HCT116 (cell line): Measurements from ENCODE around the gene NMB. TPM values are rescaled to one million over a fixed set of nuclear protein-coding genes. Genes with fewer than 3 reads are reported as not detected.
A peak's percentile ranks its signal among the peaks of the same experiment; 100 is the strongest.

Experiments used
- ATAC-seq: fragments of 200-7000 bp; cut with Tn5 transposase; 2 replicates; pipeline ENCODE4 v1.9.1; 2020; ENCODE audit warnings: mild to moderate bottlenecking, moderate library complexity
- BruUV-seq: library from RNA; stranded (reverse); fragments of 400-500 nt; replicated peaks from 2 replicates; lab custom pipeline; 2021; lab: Mats Ljungman, UMichigan
- CTCF ChIA-PET: fragments of 300-600 bp; sonication (Branson Sonifier 250); formaldehyde crosslinking; loops from one replicate; lab custom pipeline; 2021; ENCODE audit warnings: antibody characterized with exemption; lab: Charles Lee
- POLR2A ChIA-PET: fragments of 300-600, 350-600 bp; sonication (Branson Sonifier 250); formaldehyde crosslinking; loops from one replicate; lab custom pipeline; 2021; ENCODE audit warnings: antibody characterized with exemption; lab: Charles Lee
- RAD21 ChIA-PET, 2 experiments: fragments of 300-600 bp; sonication (Branson Sonifier 250); formaldehyde crosslinking; loops; one replicate each; lab custom pipeline; 2023; ENCODE audit warnings: low total read pairs in 2 of 2; ENCODE audit not compliant: uncharacterized antibody in 2 of 2, unreplicated experiment in 2 of 2, low non-redundant PET in 1 of 2; lab: Charles Lee
- DNase-seq: peaks from one replicate; pipeline ENCODE4 v3.0.0-alpha.2; 2010; ENCODE audit warnings: low read depth, low spot score
- H2AFZ ChIP-seq: fragments of 200-600 bp; shearing (Covaris generic), sonication (generic); 2 replicates; pipeline ENCODE4 v1.6.1; 2017; ENCODE audit warnings: low read depth, mixed run types, mixed read lengths, antibody characterized with exemption, low read length; ENCODE audit not compliant: poor library complexity, severe bottlenecking
- H3K27ac ChIP-seq: 2 replicates; pipeline ENCODE4 v1.5.1; 2012; ENCODE audit warnings: low read depth, low read length
- H3K27me3 ChIP-seq: fragments of 200-600 bp; sonication (generic); 2 replicates; pipeline ENCODE4 v1.6.1; 2016; ENCODE audit warnings: mixed run types, low read length, mixed read lengths; ENCODE audit not compliant: insufficient read depth
- H3K36me3 ChIP-seq, 2 experiments: fragments of 200-500 bp in 1 of 2; fragments of 200-600 bp in 1 of 2; sonication (Bioruptor generic) in 1 of 2; sonication (generic) in 1 of 2; 2 replicates each; pipeline versions ENCODE4 v1.5.1 to v1.6.1; 2014 to 2016; ENCODE audit warnings: low read length in 2 of 2, inconsistent platforms in 1 of 2, mixed read lengths in 1 of 2, mixed run types in 1 of 2; ENCODE audit not compliant: insufficient read depth in 2 of 2, control insufficient read depth in 1 of 2
- H3K4me1 ChIP-seq, 2 experiments: fragments of 200-600 bp in 1 of 2; sonication (generic) in 1 of 2; 2 replicates each; pipeline versions ENCODE4 v1.5.1 to v1.6.1; 2012 to 2017; ENCODE audit warnings: low read length in 2 of 2, inconsistent platforms in 1 of 2, mild to moderate bottlenecking in 1 of 2, mixed read lengths in 1 of 2, mixed run types in 1 of 2, moderate library complexity in 1 of 2; ENCODE audit not compliant: insufficient read depth in 2 of 2, control insufficient read depth in 1 of 2
- H3K4me2 ChIP-seq: fragments of 200-600 bp; sonication (generic); 2 replicates; pipeline ENCODE4 v1.6.1; 2017; ENCODE audit warnings: mixed run types, low read length, mixed read lengths
- H3K4me3 ChIP-seq, 2 experiments: fragments of 200-600 bp in 1 of 2; sonication (generic) in 1 of 2; replicated peaks in 1 of 2; 2 replicates each; pipeline ENCODE4 v1.5.1; 2011 to 2016; ENCODE audit warnings: low read length in 2 of 2, control low read depth in 1 of 2, low read depth in 1 of 2, mild to moderate bottlenecking in 1 of 2, mixed read lengths in 1 of 2, mixed run types in 1 of 2
- H3K79me2 ChIP-seq: fragments of 200-600 bp; sonication (generic); 2 replicates; pipeline ENCODE4 v1.6.1; 2017; ENCODE audit warnings: mild to moderate bottlenecking, mixed run types, low read length, moderate library complexity, mixed read lengths; ENCODE audit not compliant: insufficient read depth
- H3K9ac ChIP-seq: fragments of 200-600 bp; sonication (generic); 2 replicates; pipeline ENCODE4 v1.6.1; 2016; ENCODE audit warnings: low read length, mixed read lengths
- H3K9me2 ChIP-seq: fragments of 200-600 bp; sonication (generic), shearing (Covaris generic); 2 replicates; pipeline ENCODE4 v1.6.1; 2017; ENCODE audit warnings: mixed run types, mild to moderate bottlenecking, moderate library complexity; ENCODE audit not compliant: insufficient read depth
- H3K9me3 ChIP-seq, 2 experiments: fragments of 200-500 bp in 1 of 2; fragments of 200-600 bp in 1 of 2; sonication (Bioruptor generic) in 1 of 2; sonication (generic) in 1 of 2; 2 replicates each; pipeline ENCODE4 v1.6.1; 2014 to 2017; ENCODE audit warnings: low read length in 2 of 2, mixed read lengths in 2 of 2, inconsistent platforms in 1 of 2, low read depth in 1 of 2, mild to moderate bottlenecking in 1 of 2, mixed run types in 1 of 2, moderate library complexity in 1 of 2; ENCODE audit not compliant: control insufficient read depth in 1 of 2, insufficient read depth in 1 of 2
- H4K20me1 ChIP-seq: fragments of 200-600 bp; sonication (generic), shearing (Covaris generic); 2 replicates; pipeline ENCODE4 v1.6.1; 2017; ENCODE audit warnings: mixed run types, mild to moderate bottlenecking, moderate library complexity; ENCODE audit not compliant: insufficient read depth
- CEBPB ChIP-seq: IDR thresholded peaks from 2 replicates; pipeline ENCODE4 v1.6.1; 2012; ENCODE audit warnings: low read depth
- EGR1 ChIP-seq: IDR thresholded peaks from 2 replicates; pipeline ENCODE4 v1.6.1; 2012; ENCODE audit warnings: low read depth
- ELF1 ChIP-seq: IDR thresholded peaks from 2 replicates; pipeline ENCODE4 v1.6.1; 2012; ENCODE audit warnings: low read depth, borderline replicate concordance
- EZH2 ChIP-seq: fragments of 200-600 bp; sonication (generic); IDR thresholded peaks from 2 replicates; pipeline ENCODE4 v1.6.1; 2017; ENCODE audit warnings: antibody characterized with exemption, mixed run types
- JUND ChIP-seq: IDR thresholded peaks from 2 replicates; pipeline ENCODE4 v1.6.1; 2012
- SP1 ChIP-seq: IDR thresholded peaks from 2 replicates; pipeline ENCODE4 v1.6.1; 2012; ENCODE audit warnings: low read depth
- SRF ChIP-seq: IDR thresholded peaks from 2 replicates; pipeline ENCODE4 v1.6.1; 2012; ENCODE audit warnings: low read depth
- TCF7L2 ChIP-seq: IDR thresholded peaks from 2 replicates; pipeline ENCODE4 v1.7.0; 2011; ENCODE audit warnings: borderline replicate concordance, inconsistent platforms; ENCODE audit not compliant: insufficient read depth, insufficient read length; ENCODE audit errors: extremely low read depth
- YY1 ChIP-seq: IDR thresholded peaks from 2 replicates; pipeline ENCODE4 v1.6.1; 2011; ENCODE audit warnings: low read length, low read depth, moderate library complexity, mild to moderate bottlenecking; ENCODE audit not compliant: insufficient replicate concordance; ENCODE audit errors: extremely low read depth
- ZNF274 ChIP-seq: fragments of 200-500 bp; sonication (Bioruptor generic); IDR thresholded peaks from 2 replicates; pipeline ENCODE4 v1.6.1; 2014; ENCODE audit warnings: mild to moderate bottlenecking, low read depth, low read length, inconsistent platforms
- intact Hi-C: fragments of 100-400 bp; cut with micrococcal nuclease; formaldehyde crosslinking; loops from 2 replicates; pipeline ENCODE4 v1.10.0; 2022
- total RNA-seq: library from RNA; stranded (reverse); gene quantifications from one replicate; pipeline ENCODE4 v1.2.1, GENCODE V29; 2021; ENCODE audit not compliant: unreplicated experiment

NMB gene
- total RNA-seq, 1 experiment from 2014 or later = 9.8 TPM

- Histone ChIP-seq H3K9ac (peak overlapping the region; percentile 59), H3K27me3 (no peaks in the 10 kb centered on the region), H3K9me3 (no peaks in the 10 kb centered on the region), H3K36me3 (peaks cover under 1 to 2% of the 10 kb centered on the region in 2 experiments; a peak in 2 of 4 replicates), H3K4me2 (peak overlapping the region; percentile 75), H3K79me2 (peaks cover 14% of the 10 kb centered on the region), H3K4me1 (peaks cover 19 to 38% of the 10 kb centered on the region in 2 experiments), H3K4me3 (peak overlapping the region; percentile 31 to 56), H3K9me2 (no peaks in the 10 kb centered on the region), H2AFZ (no peak overlapping the region), H3K27ac (peak overlapping the region; percentile 58; the same call in 1 of the 2 replicates), H4K20me1 (no peaks in the 10 kb centered on the region)
- no peak for DNase-seq
- TF ChIP-seq EZH2 (no peak), ZNF274 (no peak), EGR1 (no peak)
- ChIA-PET RAD21 (no interaction called here), CTCF (no interaction called here), POLR2A (no interaction called here)
- intact Hi-C loops = loop anchor here (10.0 kb wide), 1 partner anchor 117 kb away; no protein-coding TSS in a partner anchor
- ATAC-seq = no peak
- no TSS peak for BruUV-seq
Measured at GRCh38 chr15:84657748-84658079, 285 bp downstream of the NMB start.

GRCh38 chr15:84656972-84657371 is 1.0 kb downstream of the NMB start:
- Histone ChIP-seq H4K20me1 (no peaks in the 10 kb centered on the region), H3K9me3 (no peaks in the 10 kb centered on the region), H3K4me2 (peak overlapping the region; percentile 75), H2AFZ (no peak overlapping the region), H3K79me2 (peaks cover 21% of the 10 kb centered on the region), H3K4me1 (peaks cover 20 to 46% of the 10 kb centered on the region in 2 experiments), H3K9ac (no peak overlapping the region), H3K4me3 (no peak overlapping the region; a peak in 1 of 4 replicates), H3K27me3 (no peaks in the 10 kb centered on the region), H3K36me3 (peaks cover 3 to 10% of the 10 kb centered on the region in 2 experiments; a peak in 2 of 4 replicates), H3K9me2 (no peaks in the 10 kb centered on the region), H3K27ac (no peak overlapping the region)
- TF ChIP-seq CEBPB = no peak
- no peak for TF ChIP-seq ELF1
- no peak for TF ChIP-seq SRF
- TF ChIP-seq SP1 = no peak
- no peak for TF ChIP-seq TCF7L2
- TF ChIP-seq YY1 = no peak
- TF ChIP-seq JUND = no peak
- POLR2A ChIA-PET = no interaction called here
- ATAC-seq (no peak), DNase-seq (no peak)
- CTCF ChIA-PET = no interaction called here
- no TSS peak for BruUV-seq
- RAD21 ChIA-PET = no interaction called here
- intact Hi-C loops = loop anchor here (10.0 kb wide), 1 partner anchor 118 kb away; no protein-coding TSS in a partner anchor
